GM18505 (cell line): ENCODE data around the gene MCF2L.

ENCODE experiments used
- ATAC-seq: cut with Tn5 transposase; IDR thresholded peaks from one replicate; pipeline ENCODE4 v1.9.1; 2021; ENCODE audit not compliant: unreplicated experiment
- POLR2A ChIP-seq: IDR thresholded peaks from 4 replicates; pipeline ENCODE4 v1.6.1; 2011; ENCODE audit warnings: borderline replicate concordance; ENCODE audit not compliant: insufficient read depth, insufficient read length; ENCODE audit errors: extremely low read depth

Gene MCF2L

GRCh38 chr13:112986470-112986869 lies 17.5 kb downstream of the MCF2L start:
- TF ChIP-seq POLR2A = no peak
- no peak for ATAC-seq

DNA sequence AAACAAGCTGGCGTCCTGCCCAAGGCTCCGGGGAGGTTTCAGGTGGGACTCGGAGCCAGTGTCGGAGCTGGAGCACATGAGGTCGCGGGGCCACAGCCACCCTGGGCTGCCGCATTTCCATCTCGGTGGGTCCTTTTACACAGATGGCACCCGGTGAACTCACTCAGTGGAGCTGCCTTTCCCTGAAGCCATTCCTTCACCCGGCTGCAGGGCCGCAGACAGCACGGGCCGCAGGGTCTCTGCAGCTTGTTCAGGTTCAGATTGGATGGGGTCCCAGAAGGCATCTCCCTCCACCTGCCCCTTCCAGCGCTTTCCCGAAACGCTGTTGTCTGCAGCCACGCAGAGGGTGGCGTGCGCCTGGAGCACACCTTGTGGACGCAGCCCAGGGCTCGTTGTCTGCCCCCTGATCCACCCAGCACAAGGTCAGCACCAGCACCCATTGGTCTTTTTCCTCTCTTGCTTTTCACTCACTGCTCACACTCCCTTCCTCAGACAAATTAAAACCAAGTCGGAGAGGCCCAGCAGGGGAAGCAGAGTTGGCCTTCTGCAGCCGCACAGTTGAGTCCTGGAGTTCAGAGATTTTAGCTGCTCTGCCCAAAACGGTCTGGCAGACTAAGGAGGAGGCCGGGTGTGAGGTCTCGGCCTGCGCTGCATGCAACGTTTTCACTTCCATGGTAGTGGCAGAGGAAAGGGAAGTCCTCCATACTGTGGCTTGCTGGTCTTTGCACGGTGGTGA lies 18.1 kb downstream of the MCF2L start:
- TF ChIP-seq POLR2A = no peak
- ATAC-seq = no peak

GRCh38 chr13:112987682-112988024 lies 18.6 kb downstream of the MCF2L start:
- TF ChIP-seq POLR2A = no peak
- no peak for ATAC-seq

DNA sequence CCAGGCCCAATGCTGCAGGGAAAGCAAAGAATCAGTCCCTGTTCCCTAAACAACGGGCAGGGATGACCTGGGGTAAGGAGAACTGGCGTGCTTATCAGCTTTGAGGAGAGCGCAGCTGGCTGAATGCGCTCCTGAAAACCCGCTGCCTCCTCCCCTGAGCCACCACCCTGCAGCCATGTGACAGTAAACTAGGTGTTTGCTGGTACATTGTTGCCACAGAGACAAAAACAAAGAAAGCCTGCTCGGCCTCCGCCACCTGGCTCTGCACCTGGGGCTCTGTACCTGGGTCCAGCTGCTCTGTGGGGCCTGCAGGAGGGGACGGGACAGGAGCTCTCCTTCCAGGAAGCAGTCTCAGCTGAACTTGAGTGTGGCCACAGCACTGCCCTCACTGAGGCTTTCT lies 21.8 kb downstream of the MCF2L start:
- TF ChIP-seq POLR2A = no peak
- no peak for ATAC-seq

GRCh38 chr13:112991609-112992008 lies 22.6 kb downstream of the MCF2L start:
- no peak for ATAC-seq
- no peak for TF ChIP-seq POLR2A

DNA sequence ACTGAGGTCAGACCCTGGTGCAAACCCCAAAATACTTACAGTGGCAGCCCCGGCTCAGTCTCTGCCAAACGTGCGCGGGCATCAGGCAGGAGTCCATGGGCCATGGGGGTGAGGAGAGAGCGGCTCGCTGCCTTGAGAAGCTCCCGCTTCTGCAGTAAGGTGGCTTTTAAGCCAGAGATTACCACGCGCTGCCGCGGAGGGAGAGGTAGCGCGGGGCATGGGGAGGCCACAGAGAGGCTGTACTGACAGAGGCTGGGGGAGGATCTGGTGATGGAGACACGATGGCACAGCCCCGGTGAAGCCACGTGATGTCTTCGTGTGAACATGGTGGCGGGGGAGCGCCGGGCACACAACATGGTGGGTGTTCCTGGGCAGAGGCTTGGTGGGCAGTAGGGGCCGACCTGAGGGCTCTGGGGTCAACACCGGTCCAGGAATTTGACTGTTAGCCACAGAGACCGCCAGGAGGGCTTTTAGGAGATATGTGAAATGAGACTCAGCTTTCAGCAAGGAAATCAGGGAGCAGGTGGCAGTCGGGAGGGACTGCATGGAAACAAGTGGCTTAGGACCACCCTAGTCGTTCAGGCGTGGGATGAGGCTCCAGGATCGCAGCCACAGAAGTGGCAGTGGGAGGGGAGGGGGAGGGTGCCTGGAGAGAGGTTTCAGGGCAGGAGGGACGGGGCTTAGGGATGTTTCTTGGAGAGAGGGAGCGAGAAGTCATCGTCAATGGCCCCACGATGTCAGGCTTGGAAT lies 24.1 kb downstream of the MCF2L start:
- no peak for TF ChIP-seq POLR2A
- ATAC-seq = no peak

GRCh38 chr13:112994084-112994780 lies 25.2 kb downstream of the MCF2L start:
- TF ChIP-seq POLR2A = no peak

GRCh38 chr13:112994781-112995355 lies 25.9 kb downstream of the MCF2L start:
- TF ChIP-seq POLR2A = no peak
- no peak for ATAC-seq

More at GRCh38 chr13:112994084-112994780, 25.2 kb downstream of the MCF2L start:
- ATAC-seq = no peak

DNA sequence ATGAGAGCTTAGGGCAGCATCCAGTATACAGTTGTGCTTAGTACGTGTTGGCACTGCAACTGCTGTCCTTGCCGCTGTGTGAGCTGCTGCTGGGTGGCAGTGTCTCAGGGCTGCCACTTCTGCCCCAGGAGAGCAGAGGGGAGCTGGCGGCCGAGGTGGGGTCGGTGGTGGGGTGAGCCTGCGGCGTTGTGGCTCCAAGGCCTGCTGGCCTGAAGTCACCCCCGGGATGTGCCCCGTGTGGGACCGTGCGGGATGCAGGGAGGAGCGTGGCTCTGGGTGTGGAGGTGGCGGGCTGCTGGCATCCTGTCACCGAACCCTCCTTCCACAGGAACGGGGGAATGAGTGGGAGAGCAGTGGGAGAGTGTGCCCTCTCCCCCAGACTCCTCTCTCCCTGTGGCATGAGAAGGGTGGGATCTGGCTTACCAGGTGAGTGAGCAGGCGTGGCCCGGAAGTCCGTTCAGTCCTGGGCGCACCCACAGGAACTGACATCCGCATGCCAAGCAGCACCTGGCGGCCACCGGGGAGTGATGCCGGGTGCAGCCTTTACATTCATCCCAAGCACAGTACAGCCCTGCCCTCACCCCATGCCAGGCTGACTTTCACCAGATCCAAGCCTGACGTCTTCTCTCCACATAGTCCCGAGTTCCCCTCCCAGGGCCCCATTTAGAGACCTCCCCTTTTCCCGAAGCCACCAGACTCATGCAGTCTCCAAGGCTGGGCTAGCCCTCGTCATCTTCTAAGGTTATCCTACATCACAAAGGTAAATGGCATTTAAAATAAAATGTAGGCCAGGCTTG lies 26.6 kb downstream of the MCF2L start:
- ATAC-seq = no peak
- no peak for TF ChIP-seq POLR2A

GRCh38 chr13:112996671-112997091 lies 27.7 kb downstream of the MCF2L start:
- ATAC-seq = no peak
- TF ChIP-seq POLR2A = no peak

DNA sequence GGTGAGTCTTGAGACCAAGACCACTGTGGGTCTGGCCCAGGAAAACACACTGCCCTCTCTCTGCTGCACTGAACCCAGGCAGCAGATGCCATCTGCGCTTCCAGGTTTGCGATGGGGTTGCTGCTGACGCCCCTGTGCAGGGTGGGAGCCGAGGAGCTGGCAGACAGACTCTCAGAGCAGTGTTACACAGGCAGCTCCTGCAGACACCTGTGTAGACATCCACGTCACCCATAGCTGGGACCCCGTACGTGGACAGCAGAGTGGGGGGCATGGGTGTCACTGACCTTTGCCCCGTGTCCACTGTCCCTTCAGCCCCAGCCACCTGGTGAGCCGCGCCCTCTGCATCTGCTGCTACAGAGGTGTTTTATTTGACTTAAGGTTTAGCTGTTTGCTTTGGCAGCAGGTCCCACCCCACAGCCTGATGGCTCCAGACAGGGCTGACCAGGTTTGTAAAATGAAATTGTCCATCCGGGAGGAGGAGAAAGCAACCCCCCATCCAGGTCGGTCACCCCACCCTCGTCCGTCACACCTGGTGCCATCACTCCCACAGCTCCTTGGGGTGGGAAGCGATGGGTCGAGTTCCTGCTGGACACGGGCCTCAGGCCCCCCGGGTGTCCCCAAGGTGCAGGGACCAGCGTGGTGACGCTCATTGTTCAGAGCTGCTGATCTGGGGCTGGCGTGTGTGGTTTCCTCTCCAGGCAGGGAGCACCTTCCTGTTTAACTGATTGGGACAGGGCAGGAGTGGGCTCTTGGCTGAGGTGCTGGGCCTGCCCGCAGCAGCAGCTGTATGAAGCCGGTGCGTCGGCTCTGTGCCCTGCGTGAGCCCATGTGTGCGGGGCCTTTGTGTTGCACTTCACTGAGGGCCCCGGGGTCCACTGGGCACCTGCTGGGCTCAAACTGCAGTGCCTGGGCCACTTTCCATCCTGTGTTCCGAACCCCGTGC lies 28.4 kb downstream of the MCF2L start:
- TF ChIP-seq POLR2A = no peak
- ATAC-seq = no peak
